Ishikawa (cell line): ENCODE results near the gene KLHL26.

Experiments used
- CREB1 ChIP-seq: IDR thresholded peaks from 2 replicates; pipeline ENCODE4 v1.6.1; 2012; ENCODE audit warnings: low read depth
- EP300 ChIP-seq: IDR thresholded peaks from 2 replicates; pipeline ENCODE4 v1.6.1; 2012; ENCODE audit warnings: borderline replicate concordance
- FOXM1 ChIP-seq: IDR thresholded peaks from 2 replicates; pipeline ENCODE4 v1.6.1; 2012; ENCODE audit warnings: low read depth, borderline replicate concordance
- NFIC ChIP-seq: IDR thresholded peaks from 2 replicates; pipeline ENCODE4 v1.6.1; 2012
- TAF1 ChIP-seq: IDR thresholded peaks from 2 replicates; pipeline ENCODE4 v1.6.1; 2012; ENCODE audit warnings: low read depth, mild to moderate bottlenecking
- USF1 ChIP-seq: IDR thresholded peaks from 2 replicates; pipeline ENCODE4 v1.6.1; 2012
- ZBTB7A ChIP-seq: IDR thresholded peaks from 2 replicates; pipeline ENCODE4 v1.6.1; 2012; ENCODE audit warnings: low read depth

DNA sequence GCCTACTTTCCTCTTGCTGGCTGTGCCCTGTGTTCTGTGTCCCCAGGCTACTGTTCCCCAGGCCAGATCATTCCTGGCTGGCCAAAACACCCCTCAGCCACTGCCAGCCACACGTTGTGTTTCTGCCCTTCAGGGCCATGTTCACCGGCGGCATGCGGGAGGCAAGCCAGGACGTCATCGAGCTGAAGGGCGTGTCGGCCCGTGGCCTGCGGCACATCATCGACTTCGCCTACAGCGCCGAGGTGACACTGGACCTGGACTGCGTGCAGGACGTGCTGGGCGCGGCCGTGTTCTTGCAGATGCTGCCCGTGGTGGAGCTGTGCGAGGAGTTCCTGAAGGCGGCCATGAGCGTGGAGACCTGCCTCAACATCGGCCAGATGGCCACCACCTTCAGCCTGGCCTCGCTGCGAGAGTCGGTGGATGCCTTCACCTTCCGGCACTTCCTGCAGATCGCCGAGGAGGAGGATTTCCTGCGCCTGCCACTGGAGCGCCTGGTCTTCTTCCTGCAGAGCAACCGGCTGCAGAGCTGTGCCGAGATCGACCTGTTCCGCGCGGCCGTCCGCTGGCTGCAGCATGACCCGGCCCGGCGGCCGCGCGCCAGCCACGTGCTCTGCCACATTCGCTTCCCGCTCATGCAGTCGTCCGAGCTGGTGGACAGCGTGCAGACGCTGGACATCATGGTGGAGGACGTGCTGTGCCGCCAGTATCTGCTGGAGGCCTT, 30.9 kb downstream of the KLHL26 start:
- TF ChIP-seq ZBTB7A (no peak), FOXM1 (no peak), CREB1 (no peak), TAF1 (no peak), NFIC (no peak), EP300 (no peak), USF1 (no peak)
